ENCODE results near the gene SESTD1. TPM values are rescaled to one million over a fixed set of nuclear protein-coding genes. Genes with fewer than 3 reads are reported as not detected.

The SESTD1 gene
- total and polyA plus RNA-seq, 2 of the 8 experiments (the other 6 are each of a cell fraction or from before 2014, with no cell fraction given) = 5.2 to 49.6 TPM

DNA sequence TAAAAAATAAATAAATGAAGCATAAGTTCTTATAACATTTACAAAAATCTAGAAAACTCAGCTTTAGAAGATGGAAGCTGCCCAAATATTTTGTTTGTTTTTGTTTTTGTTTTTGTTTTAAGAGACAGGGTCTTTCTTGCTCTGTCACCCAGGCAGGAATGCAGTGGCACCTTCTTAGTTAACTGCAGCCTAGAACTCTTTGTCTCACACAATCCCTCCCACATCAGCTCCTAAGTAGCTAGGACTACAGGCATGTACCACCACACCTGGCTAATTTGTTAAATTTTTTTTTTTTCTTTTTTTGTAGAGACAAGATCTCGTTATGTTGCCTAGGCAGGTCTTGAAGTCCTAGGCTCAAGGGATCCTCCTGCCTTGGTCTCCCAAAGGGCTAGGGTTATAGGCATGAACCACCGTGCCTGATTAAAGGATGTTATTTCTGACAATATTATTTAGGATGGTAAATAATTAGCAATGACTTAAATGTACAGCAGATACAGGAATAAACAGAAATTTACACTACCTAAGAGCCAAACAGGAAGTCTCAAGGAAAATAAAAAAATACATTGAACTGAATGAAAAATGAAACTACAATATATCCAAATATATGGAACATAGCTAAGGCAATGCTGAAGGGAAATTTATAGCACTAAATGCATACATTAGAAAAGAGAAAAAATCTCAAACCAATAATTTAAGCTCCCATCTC, 17.2 kb downstream of the SESTD1 start:
- Histone ChIP-seq H3K4me2 (ENCODE audit: insufficient read depth in 1 of 2, low read depth in 2 of 2, low read length in 2 of 2) (no peak overlapping the region), H2AK5ac (ENCODE audit: low read depth, low read length) (no peak overlapping the region), H3K23ac (ENCODE audit: insufficient read length) (no peak overlapping the region), H3K79me1 (ENCODE audit: low read depth, low read length) (no peaks in the 10 kb centered on the region), H3K14ac (ENCODE audit: insufficient read length) (no peak overlapping the region), H3K4ac (replicated peaks; ENCODE audit: insufficient read length, low read depth, low read length) (no peak overlapping the region), H3K18ac (ENCODE audit: extremely low read depth, low read length) (no peak overlapping the region), H2BK20ac (ENCODE audit: low read length) (no peak overlapping the region), H3K9ac (replicated peaks in 1 of 4; ENCODE audit: extremely low read depth in 1 of 4, low read depth in 3 of 4, low read length in 3 of 4) (no peak overlapping the region), H4K91ac (replicated peaks; ENCODE audit: insufficient read length, low read length) (no peak overlapping the region), H3K36me3 (ENCODE audit: control insufficient read depth in 2 of 4, insufficient read depth in 4 of 4, low read length in 3 of 4) (no peaks in the 10 kb centered on the region), H3K27me3 (replicated peaks in 1 of 4; ENCODE audit: control insufficient read depth in 3 of 4, extremely low read depth in 1 of 4, insufficient read depth in 3 of 4, low read length in 3 of 4) (no peaks in the 10 kb centered on the region), H2BK120ac (replicated peaks; ENCODE audit: low read depth, low read length) (no peak overlapping the region), H3K79me2 (ENCODE audit: control insufficient read depth in 1 of 2, insufficient read depth in 2 of 2, low read length in 2 of 2) (peaks cover 0 to 65% of the 10 kb centered on the region in 2 experiments; a peak in 2 of 4 replicates), H3K56ac (replicated peaks; ENCODE audit: insufficient read length, low read depth, low read length) (no peak overlapping the region), H3K27ac (ENCODE audit: low read depth, low read length) (no peak overlapping the region), H4K5ac (ENCODE audit: insufficient read length, low read depth, low read length) (no peak overlapping the region), H3K9me3 (ENCODE audit: insufficient read depth in 2 of 2, low read depth in 1 of 2, low read length in 1 of 2) (no peaks in the 10 kb centered on the region), H3K23me2 (ENCODE audit: low read depth, low read length) (no peaks in the 10 kb centered on the region), H4K20me1 (replicated peaks in 1 of 2; ENCODE audit: control insufficient read depth in 1 of 2, insufficient read depth in 2 of 2, low read length in 2 of 2) (no peaks in the 10 kb centered on the region), H3K4me3 (ENCODE audit: extremely low read depth in 1 of 4, insufficient read depth in 2 of 4, low read depth in 3 of 4, low read length in 4 of 4) (no peak overlapping the region), H3K4me1 (replicated peaks in 1 of 4; ENCODE audit: control insufficient read depth in 3 of 4, insufficient read depth in 4 of 4, low read length in 3 of 4) (no peaks in the 10 kb centered on the region; a peak in 1 of 7 replicates), H2BK5ac (ENCODE audit: low read depth, low read length) (no peak overlapping the region), H2AFZ (ENCODE audit: low read length) (no peak overlapping the region), H2BK12ac (ENCODE audit: low read depth, low read length) (no peak overlapping the region), H2BK15ac (ENCODE audit: low read length) (no peak overlapping the region), H4K8ac (ENCODE audit: extremely low read depth, insufficient read depth, low read length) (no peak overlapping the region)
- FAIRE-seq = no peak
- POLR2A ChIA-PET (ENCODE audit: partially characterized antibody) = interaction anchor here (0.7 kb wide), 1 partner anchor 157 kb away, joined by 3 read pairs; no protein-coding TSS in a partner anchor
- no peak for DNase-seq (ENCODE audit: low read depth in 1 of 2, low spot score in 2 of 2)
- CTCF ChIA-PET (ENCODE audit: partially characterized antibody) = interaction anchor here (1.3 kb wide), 1 partner anchor 89 kb away, joined by 3 read pairs; no protein-coding TSS in a partner anchor
- WGBS, 2 experiments (ENCODE audit: extremely low coverage in 1 of 2, insufficient coverage in 1 of 2, insufficient read length in 1 of 2, insufficient replicate concordance in 2 of 2, low coverage in 1 of 2, low lambda C conversion rate in 2 of 2, missing lambda C conversion rate in 1 of 2) = 85% methylated on average over 2 of the region's 2 CpGs; no CpG with 5 or more reads in 1 of the 2 experiments
- TF ChIP-seq, protein P1, sequence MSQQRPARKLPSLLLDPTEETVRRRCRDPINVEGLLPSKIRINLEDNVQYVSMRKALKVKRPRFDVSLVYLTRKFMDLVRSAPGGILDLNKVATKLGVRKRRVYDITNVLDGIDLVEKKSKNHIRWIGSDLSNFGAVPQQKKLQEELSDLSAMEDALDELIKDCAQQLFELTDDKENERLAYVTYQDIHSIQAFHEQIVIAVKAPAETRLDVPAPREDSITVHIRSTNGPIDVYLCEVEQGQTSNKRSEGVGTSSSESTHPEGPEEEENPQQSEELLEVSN (IDR thresholded peaks at IDR 0.05) = no peak
- TF ChIP-seq SIN3A (conservative IDR thresholded peaks at IDR 0.05 in 1 of 2, IDR thresholded peaks at IDR 0.05 in 1 of 2; ENCODE audit: low read depth in 1 of 2, low read length in 2 of 2) (no peak), RFX5 (IDR thresholded peaks at IDR 0.05; ENCODE audit: borderline replicate concordance, low read depth, low read length) (no peak), SIRT6 (IDR thresholded peaks at IDR 0.05; ENCODE audit: low read length) (no peak), JUND (IDR thresholded peaks at IDR 0.05; ENCODE audit: low read length) (no peak), RNF2 (IDR thresholded peaks at IDR 0.05; ENCODE audit: borderline replicate concordance, low read depth, low read length, missing control alignments, poor library complexity, severe bottlenecking) (no peak), BRCA1 (IDR thresholded peaks at IDR 0.05; ENCODE audit: low read depth, low read length) (no peak), HDAC6 (IDR thresholded peaks at IDR 0.05; ENCODE audit: low read depth, low read length) (no peak), SP4 (IDR thresholded peaks at IDR 0.05; ENCODE audit: low read length) (no peak), ZNF274 (IDR thresholded peaks at IDR 0.05; ENCODE audit: borderline replicate concordance, extremely low read depth, low read length) (no peak), RAD21 (IDR thresholded peaks at IDR 0.05 in 1 of 2, conservative IDR thresholded peaks at IDR 0.05 in 1 of 2; ENCODE audit: low read depth in 2 of 2, low read length in 2 of 2) (no peak), NRF1 (IDR thresholded peaks at IDR 0.05; ENCODE audit: low read depth, low read length) (no peak)
